ENCODE data around the gene RCHY1.

RCHY1 gene

GRCh38 chr4:75505630-75506029 lies 8.6 kb downstream of the RCHY1 start:
- Histone ChIP-seq H3K27me3 (ENCODE audit: insufficient read depth, low read length, poor library complexity) (no peaks in the 10 kb centered on the region), H3K79me2 (ENCODE audit: insufficient read depth, low read length) (peaks cover 43% of the 10 kb centered on the region), H2AFZ (ENCODE audit: low read depth, low read length) (no peak overlapping the region), H3K4me3 (ENCODE audit: low read depth in 1 of 2, low read length in 2 of 2) (no peak overlapping the region), H3K36me3 (ENCODE audit: insufficient read depth, low read length) (peaks cover 42% of the 10 kb centered on the region), H3K27ac (ENCODE audit: low read length) (no peak overlapping the region), H3K9ac (ENCODE audit: low read depth, low read length) (no peak overlapping the region), H3K4me2 (ENCODE audit: insufficient read depth, low read length) (no peak overlapping the region), H3K4me1 (ENCODE audit: insufficient read depth, low read length) (peaks cover 9% of the 10 kb centered on the region; the same call in 1 of the 2 replicates), H4K20me1 (ENCODE audit: insufficient read depth, low read length) (no peaks in the 10 kb centered on the region), H3K9me3 (ENCODE audit: insufficient read depth, low read length, severe bottlenecking) (no peaks in the 10 kb centered on the region)
- no peak for DNase-seq
- no peak for ATAC-seq (ENCODE audit: insufficient read depth, low read depth)
- no peak for TF ChIP-seq EZH2 (IDR thresholded peaks at IDR 0.05; ENCODE audit: borderline replicate concordance, low read depth, low read length, severe bottlenecking)
- TF ChIP-seq CTCF (IDR thresholded peaks at IDR 0.05; ENCODE audit: borderline replicate concordance, extremely low read depth, low read length, poor library complexity, severe bottlenecking) = no peak

GRCh38 chr4:75502671-75503070 lies 11.5 kb downstream of the RCHY1 start:
- Histone ChIP-seq H3K4me1 (ENCODE audit: insufficient read depth, low read length) (no peaks in the 10 kb centered on the region), H3K9me3 (ENCODE audit: insufficient read depth, low read length, severe bottlenecking) (no peaks in the 10 kb centered on the region), H3K4me2 (ENCODE audit: insufficient read depth, low read length) (no peak overlapping the region), H3K36me3 (ENCODE audit: insufficient read depth, low read length) (peaks cover 42% of the 10 kb centered on the region), H3K9ac (ENCODE audit: low read depth, low read length) (no peak overlapping the region), H3K4me3 (ENCODE audit: low read depth in 1 of 2, low read length in 2 of 2) (no peak overlapping the region), H3K79me2 (ENCODE audit: insufficient read depth, low read length) (peaks cover 39% of the 10 kb centered on the region), H3K27me3 (ENCODE audit: insufficient read depth, low read length, poor library complexity) (no peaks in the 10 kb centered on the region), H3K27ac (ENCODE audit: low read length) (no peak overlapping the region), H2AFZ (ENCODE audit: low read depth, low read length) (no peak overlapping the region), H4K20me1 (ENCODE audit: insufficient read depth, low read length) (no peaks in the 10 kb centered on the region)
- DNase-seq (no peak), ATAC-seq (ENCODE audit: insufficient read depth, low read depth) (no peak)
- TF ChIP-seq CTCF (IDR thresholded peaks at IDR 0.05; ENCODE audit: borderline replicate concordance, extremely low read depth, low read length, poor library complexity, severe bottlenecking) = no peak
- no peak for TF ChIP-seq EZH2 (IDR thresholded peaks at IDR 0.05; ENCODE audit: borderline replicate concordance, low read depth, low read length, severe bottlenecking)

- H3K9ac ChIP-seq (ENCODE audit: low read depth, low read length) = no peak overlapping the region
- no peaks in the 10 kb centered on the region for H3K4me1 ChIP-seq (ENCODE audit: insufficient read depth, low read length)
- no peak overlapping the region for H3K4me2 ChIP-seq (ENCODE audit: insufficient read depth, low read length)
- no peaks in the 10 kb centered on the region for H3K27me3 ChIP-seq (ENCODE audit: insufficient read depth, low read length, poor library complexity)
- no peak overlapping the region for H3K4me3 ChIP-seq (ENCODE audit: low read depth in 1 of 2, low read length in 2 of 2)
- TF ChIP-seq CTCF (IDR thresholded peaks at IDR 0.05; ENCODE audit: borderline replicate concordance, extremely low read depth, low read length, poor library complexity, severe bottlenecking) (no peak), EZH2 (IDR thresholded peaks at IDR 0.05; ENCODE audit: borderline replicate concordance, low read depth, low read length, severe bottlenecking) (no peak)
- H3K9me3 ChIP-seq (ENCODE audit: insufficient read depth, low read length, severe bottlenecking) = no peaks in the 10 kb centered on the region
- peaks cover 39% of the 10 kb centered on the region for H3K36me3 ChIP-seq (ENCODE audit: insufficient read depth, low read length)
- no peak for ATAC-seq (ENCODE audit: insufficient read depth, low read depth)
- no peak overlapping the region for H3K27ac ChIP-seq (ENCODE audit: low read length)
- H4K20me1 ChIP-seq (ENCODE audit: insufficient read depth, low read length) = peaks cover 8% of the 10 kb centered on the region; the same call in 1 of the 2 replicates
- no peak overlapping the region for H2AFZ ChIP-seq (ENCODE audit: low read depth, low read length)
- no peak for DNase-seq
- peaks cover 27% of the 10 kb centered on the region for H3K79me2 ChIP-seq (ENCODE audit: insufficient read depth, low read length)
Observed at GRCh38 chr4:75499900-75500299, 14.3 kb downstream of the RCHY1 start.

GRCh38 chr4:75498041-75498440 lies 16.2 kb downstream of the RCHY1 start:
- Histone ChIP-seq H3K9me3 (ENCODE audit: insufficient read depth, low read length, severe bottlenecking) (no peaks in the 10 kb centered on the region), H3K4me2 (ENCODE audit: insufficient read depth, low read length) (no peak overlapping the region), H3K4me3 (ENCODE audit: low read depth in 1 of 2, low read length in 2 of 2) (no peak overlapping the region), H3K27ac (ENCODE audit: low read length) (no peak overlapping the region), H3K27me3 (ENCODE audit: insufficient read depth, low read length, poor library complexity) (no peaks in the 10 kb centered on the region), H4K20me1 (ENCODE audit: insufficient read depth, low read length) (peaks cover 8% of the 10 kb centered on the region; the same call in 1 of the 2 replicates), H3K4me1 (ENCODE audit: insufficient read depth, low read length) (no peaks in the 10 kb centered on the region), H3K36me3 (ENCODE audit: insufficient read depth, low read length) (peaks cover 33% of the 10 kb centered on the region), H3K9ac (ENCODE audit: low read depth, low read length) (no peak overlapping the region), H3K79me2 (ENCODE audit: insufficient read depth, low read length) (peaks cover 23% of the 10 kb centered on the region), H2AFZ (ENCODE audit: low read depth, low read length) (no peak overlapping the region)
- no peak for ATAC-seq (ENCODE audit: insufficient read depth, low read depth)
- no peak for DNase-seq
- no peak for TF ChIP-seq CTCF (IDR thresholded peaks at IDR 0.05; ENCODE audit: borderline replicate concordance, extremely low read depth, low read length, poor library complexity, severe bottlenecking)
- TF ChIP-seq EZH2 (IDR thresholded peaks at IDR 0.05; ENCODE audit: borderline replicate concordance, low read depth, low read length, severe bottlenecking) = no peak
